NCI-H526 (cell line): ENCODE measurements around the gene NSL1.
"Not testable (repeated sequence)": the region's sequence is repeated elsewhere in the genome, so short reads cannot be mapped to it uniquely, and the experiment has no call there.

Source experiments
- DNase-seq, 2 experiments: peaks; one replicate each; lab custom pipeline; 2025; lab: John Stamatoyannopoulos, UW

NSL1 gene

DNA sequence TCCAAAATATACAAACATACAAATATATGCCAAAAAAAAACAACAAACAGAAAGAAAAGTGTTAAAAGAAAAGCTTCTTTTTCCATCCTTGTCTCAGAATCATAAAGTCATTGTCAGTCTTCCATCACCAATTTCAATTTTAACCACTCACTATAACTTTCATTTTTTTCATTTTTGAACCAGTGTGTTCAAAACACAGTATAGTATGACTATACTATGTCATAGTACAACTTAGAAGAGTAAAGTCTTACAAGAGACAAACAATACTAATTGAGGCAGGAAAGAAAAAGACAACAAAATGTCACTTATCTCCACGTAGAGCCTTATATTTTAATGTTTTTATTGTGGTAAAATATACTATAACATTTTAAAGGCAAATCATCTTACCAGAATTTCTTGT is 7.6 kb downstream of the NSL1 start:
- no peak for DNase-seq

DNA sequence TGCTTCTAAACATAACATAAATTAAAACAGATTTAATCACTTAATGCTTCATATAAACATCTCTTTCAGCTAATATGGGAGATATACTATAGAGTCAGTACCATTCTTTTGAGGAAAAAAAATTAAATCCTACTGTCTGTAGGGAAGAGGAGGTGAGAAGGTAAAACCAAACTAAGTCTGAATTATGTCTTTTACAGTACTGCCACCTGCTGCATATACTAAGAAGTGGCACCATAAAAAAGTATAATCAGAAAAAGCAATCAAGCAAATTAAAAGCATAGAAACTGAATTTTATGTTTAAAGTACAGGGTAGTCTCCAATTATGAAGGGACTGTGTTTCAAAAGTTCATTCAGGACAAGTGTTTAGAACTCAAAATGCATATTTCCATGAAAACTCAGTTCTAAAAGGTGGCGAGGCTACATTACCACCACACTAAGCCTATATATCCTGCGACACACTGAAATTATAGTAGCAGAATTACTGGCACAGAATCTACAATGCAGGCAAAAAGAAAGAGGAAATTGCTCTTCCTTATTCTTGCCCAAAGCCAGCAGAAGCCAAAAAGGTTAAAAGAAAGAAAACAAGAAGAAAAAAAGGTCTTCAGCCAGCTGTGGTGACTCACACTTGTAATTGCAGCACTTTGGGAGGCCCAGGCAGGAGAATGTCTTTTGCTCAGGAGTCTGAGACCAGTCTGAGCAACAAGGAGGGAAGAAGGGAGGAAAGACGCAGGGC is 9.0 kb downstream of the NSL1 start:
- DNase-seq = peak in 1 of 2 experiments; percentile 17

DNA sequence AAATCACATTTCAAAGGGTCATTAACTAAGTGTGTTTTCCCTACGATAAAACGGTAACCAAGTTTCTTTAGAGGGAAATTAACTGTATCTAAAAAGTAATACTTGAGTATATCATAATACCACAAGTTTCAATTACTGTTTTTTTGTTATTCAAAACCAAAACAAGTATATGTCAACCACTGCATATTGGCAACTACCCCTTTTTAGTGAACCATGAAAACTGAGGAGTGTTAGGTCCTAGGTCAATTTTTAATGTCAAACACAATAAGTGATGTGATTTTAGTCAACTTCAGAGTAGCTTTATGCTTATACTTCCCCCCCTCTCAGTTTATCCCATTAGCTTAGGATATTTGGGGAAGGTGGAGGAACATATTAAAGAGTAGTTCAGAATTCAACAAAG is 10.4 kb downstream of the NSL1 start:
- no peak for DNase-seq

DNA sequence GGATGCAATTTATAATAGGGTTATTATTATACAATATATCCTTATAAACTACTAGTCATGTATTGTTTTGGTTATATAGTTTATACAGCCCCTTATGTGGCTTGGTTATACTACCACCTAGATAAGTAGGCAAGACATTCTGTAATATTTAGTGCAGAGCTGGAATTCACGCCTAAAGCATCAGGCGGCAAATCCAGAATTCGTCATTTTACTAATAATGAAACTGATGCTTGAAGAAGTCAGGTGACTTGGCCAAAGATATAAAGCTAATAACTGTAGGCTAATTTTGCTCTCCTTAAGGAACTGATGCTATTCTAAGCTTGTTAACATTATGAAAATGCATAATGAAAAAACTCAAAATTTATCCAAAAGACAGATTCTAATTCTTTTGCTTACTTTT is 10.8 kb downstream of the NSL1 start:
- DNase-seq = no peak

DNA sequence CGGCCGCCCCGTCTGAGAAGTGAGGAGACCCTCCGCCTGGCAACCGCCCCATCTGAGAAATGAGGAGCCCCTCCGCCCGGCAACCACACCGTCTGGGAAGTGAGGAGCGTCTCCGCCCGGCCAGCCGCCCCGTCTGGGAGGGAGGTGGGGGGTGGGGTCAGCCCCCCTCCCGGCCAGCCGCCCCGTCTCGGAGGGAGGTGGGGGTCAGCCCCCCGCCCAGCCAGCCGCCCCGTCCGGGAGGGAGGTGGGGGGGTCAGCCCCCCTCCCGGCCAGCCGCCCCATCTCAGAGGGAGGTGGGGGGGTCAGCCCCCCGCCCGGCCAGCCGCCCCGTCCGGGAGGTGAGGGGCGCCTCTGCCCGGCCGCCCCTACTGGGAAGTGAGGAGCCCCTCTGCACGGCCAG is 12.5 kb downstream of the NSL1 start:
- DNase-seq = not testable (repeated sequence)

DNA sequence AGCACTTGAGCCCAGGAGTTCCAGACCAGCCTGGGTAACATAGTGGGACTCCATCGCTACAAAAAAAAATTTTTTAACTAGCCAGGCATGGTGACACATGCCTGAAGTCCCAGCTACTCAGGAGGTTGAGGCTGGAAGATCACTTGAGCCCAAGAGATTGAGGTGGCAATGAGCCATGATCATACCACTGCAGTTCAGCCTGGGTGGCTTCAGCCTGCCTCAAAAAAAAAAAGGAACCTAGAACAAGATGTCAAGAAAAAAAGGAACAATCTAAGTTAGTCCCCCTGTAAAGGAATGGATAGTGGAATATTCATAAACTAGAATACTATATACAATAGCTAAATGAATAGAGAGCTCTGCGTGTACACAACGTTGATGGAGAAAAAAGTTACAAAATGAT is 14.4 kb downstream of the NSL1 start:
- no peak for DNase-seq

DNA sequence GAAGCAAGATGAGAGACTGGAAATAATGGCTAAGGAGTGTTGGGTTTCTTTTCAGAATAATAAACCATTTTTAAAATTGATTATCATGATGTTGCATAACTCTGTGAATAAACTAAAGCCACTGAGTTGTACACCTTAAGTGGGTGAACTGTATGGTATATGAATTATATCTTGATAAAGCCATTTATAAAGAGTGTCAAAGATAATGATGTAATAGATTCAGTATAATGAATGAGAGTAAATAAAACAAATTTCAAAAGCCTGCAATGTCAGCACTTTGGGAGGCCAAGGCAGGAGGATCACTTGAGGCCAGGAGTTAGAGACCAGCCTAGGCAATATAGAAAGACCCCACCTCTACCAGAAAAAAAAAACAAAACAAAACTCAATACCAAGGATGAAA is 16.3 kb downstream of the NSL1 start:
- DNase-seq = no peak

DNA sequence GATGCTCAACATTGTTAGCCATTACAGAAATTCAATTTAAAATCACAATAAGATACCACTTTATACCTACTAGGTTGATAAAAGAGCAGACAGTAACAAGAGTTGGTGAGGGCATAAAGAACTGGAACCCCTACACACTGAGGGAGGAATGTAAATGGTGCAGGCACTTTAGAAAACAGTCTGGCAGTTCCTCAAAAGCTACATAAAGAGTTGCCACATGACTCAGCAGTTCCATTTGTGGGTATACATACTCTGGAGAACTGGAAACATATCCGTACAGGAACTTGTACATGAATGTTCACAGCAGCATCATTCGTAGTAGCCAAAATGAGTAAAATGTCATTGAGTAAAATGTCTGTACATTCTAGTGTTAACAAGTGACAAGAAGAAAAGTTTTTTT is 17.0 kb downstream of the NSL1 start:
- no peak for DNase-seq

DNA sequence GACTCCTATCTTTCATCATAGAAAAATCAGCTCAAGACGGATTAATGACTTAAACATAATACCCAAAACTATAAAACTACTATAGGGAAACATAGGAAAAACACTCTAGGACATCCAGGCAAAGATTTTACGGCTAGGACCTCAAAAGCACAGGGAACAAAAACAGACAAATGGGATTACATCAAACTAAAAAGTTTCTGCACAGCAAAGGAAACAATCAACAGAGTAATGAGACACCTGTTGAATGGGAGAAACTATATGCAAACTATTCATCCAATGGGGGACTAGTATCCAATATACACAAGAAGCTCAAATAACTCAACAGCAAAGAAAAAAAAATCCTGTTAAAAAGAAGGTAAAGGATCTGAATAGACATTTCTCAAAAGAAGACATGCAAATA is 18.6 kb downstream of the NSL1 start:
- no peak for DNase-seq

DNA sequence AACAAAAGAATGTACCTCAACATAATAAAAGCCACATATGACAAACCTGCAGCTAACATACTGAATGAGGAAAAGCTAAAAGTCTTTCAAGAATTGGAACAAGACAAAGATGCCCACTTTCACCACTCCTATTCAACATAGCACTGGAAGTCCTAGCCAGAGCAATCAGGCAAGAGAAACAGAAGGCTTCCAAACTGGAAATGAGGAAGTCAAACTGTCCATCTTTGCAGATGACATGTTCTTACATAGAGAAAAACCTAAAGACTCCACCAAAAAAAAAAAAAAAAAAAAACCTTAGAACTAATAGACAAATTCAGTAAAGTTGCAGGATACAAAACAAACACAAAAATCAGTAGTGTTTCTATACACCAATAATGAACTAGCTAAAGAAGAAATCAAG is 20.2 kb downstream of the NSL1 start:
- no peak for DNase-seq

DNA sequence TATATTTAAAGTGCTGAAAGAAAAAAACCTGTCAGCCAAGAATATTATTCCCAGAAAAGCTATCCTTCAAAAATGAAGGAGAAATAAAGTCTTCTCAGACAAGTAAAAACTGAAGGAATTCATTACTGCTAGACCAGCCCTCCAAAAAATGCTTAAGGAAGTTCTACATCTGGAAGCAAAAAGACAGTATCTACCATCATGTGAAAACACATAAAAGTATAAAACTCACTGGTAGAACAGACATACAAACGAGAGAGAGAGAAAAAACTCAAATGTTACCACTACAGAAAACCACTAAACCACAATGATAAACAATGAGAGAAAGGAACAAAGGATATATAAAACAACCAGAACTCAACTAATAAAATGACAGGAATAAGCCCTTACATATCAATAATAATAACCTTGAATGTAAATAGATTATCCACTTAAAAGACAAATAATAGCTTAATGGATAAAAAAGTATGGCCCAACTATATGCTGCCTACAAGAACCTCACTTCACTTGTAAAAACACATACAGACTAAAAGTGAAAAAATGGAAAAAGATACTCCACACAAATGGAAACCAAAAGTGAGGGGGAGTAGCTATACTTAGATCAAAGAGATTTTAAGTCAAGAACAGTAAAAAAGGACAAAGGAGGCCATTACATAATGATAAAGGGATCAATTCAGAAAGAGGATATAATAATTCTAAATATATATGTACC is 22.0 kb downstream of the NSL1 start:
- no peak for DNase-seq

DNA sequence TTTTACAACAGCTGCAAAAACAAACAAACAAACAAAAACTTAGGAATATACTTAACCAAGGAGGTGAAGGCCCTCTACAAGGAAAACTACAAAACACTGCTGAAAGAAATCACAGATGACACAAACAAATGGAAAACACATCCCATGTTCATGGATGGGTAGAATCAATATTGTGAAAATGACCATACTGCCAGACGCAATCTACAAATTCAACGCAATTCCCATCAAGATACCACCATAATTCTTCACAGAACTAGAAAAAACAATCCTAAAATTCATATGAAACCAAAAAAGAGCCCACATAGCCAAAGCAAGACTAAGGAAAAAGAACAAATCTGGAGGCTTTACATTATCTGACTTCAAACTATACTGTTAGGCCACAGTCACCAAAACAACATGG is 24.8 kb downstream of the NSL1 start:
- not testable (repeated sequence) for DNase-seq

DNA sequence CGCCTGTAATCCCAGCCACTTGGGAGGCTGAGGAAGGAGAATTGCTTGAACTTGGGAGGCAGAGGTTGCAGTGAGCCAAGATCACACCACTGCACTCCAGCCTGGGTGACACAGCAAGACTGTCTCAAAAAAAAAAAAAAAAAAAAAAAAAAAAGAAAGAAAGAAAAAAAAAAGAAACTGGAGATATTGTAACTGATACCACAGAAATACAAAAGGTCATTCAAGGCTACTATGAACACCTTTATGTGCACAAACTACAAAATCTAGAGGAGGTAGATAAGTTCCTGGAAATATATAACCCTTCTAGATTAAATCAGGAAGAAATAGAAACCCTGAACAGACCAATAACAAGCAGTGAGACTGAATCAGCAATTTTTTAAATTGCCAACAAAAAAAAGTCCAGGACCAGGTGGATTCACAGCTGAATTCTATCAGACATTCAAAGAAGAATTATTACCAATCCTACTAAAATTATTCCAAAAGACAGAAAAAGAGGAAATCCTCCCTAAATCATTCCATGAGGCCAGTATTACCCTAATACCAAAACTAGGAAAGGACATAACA is 26.8 kb downstream of the NSL1 start:
- DNase-seq = not testable (repeated sequence)

DNA sequence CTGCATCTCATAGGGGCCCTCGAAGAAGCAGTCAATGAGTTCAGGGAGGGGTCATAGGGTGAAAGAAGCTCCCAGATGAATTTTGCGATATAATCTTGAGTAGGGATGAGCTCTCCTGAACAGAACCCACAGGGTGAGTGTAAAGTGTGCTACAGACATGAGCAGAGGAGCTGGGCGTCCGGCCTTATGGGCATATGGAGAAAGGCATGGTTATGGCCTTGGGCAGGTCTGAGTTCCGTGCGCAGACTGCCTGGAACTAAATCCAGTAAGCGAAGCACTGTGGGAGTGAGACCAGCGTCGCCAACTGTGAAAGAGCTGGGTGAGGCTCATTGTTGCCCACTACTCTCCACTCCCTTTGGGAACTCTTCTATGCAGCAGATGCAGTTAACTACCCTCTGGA is 28.7 kb downstream of the NSL1 start:
- DNase-seq = no peak

DNA sequence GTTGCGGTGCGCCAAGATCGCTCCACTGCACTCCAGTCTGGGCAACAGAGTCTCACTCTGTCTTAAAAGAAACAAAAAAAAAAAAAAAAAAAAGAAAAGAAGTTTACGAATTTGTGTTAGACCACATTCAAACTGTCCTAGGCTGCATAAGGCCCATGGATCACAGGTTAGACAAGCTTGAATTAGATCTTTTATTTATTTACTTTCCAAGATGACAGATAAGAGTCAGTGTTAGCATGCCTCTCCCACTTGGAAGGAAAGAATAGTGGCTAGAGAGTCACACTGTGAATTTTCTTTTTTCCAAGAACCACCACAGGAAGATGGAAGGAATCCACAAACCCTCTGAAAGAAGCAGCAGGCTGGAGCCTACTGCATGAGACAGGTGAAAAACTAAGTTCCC is 29.3 kb downstream of the NSL1 start:
- DNase-seq = no peak

DNA sequence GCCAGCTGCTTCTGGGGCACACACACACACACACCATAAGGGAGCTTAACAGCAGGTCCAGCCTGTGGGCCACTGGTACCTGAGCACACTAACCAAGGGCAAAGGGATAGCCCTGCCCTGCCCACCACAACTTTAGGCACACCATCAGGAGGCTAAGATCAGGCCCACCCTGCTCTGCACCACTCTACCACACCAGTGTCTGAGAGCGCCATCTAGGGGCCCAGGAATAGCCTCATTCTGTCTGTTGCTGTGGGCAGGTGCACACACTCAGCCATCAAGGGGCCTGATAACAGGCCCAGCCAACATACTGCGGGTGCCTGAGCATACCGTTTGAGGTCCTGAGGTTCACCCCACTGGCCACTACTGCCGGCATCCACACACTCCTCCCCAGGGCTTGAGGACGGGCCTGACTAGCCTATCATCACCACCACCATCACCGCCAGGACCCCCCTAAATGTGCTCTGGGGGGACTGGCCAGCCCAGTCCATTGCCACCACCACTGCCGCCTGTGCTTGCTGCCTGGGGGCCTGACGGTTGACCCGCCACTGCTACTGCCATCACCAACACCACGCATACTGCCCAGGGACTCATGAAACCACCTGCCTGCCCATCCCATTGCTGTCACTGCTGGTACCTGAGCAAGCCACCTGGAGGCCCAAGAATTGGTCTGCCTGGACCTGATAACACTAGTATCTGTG is 31.3 kb downstream of the NSL1 start:
- no peak for DNase-seq

DNA sequence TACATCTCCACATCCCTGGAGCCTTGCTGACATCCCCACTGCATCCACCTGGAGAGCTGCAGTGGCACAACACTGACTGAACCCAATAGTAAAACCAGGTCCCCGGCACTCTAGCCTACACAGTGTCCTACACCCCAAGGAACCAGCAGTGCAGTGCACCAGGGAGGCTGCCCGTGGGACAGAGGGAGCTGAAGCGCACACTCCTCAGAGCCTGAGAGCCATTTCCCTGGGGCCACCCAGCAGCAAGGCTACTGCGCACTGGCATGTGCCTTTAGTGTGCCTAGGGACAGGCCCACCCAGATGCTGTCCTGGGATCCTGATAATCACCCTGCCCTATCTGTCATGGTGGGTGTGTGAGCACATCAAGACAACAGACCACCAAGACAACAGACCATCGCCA is 31.9 kb downstream of the NSL1 start:
- DNase-seq = no peak

DNA sequence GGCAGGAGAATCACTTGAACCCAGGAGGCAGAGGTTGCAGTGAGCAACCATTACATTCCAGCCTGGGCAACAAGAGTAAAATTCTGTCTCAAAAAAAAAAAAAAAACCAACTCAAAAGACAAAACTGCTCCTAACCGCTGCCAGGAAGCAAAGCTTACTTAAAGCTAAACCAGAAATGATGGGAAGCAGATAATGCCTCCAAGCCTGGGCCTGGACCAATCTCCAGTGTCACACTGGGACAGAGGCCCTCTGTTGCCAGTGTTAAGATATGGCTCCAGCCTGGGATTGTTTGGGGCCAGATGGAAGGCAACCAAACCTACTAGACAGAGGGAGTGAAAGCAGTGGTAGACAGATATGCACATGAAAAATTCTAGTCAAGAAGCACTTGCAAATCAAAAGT is 36.9 kb downstream of the NSL1 start:
- DNase-seq = no peak

DNA sequence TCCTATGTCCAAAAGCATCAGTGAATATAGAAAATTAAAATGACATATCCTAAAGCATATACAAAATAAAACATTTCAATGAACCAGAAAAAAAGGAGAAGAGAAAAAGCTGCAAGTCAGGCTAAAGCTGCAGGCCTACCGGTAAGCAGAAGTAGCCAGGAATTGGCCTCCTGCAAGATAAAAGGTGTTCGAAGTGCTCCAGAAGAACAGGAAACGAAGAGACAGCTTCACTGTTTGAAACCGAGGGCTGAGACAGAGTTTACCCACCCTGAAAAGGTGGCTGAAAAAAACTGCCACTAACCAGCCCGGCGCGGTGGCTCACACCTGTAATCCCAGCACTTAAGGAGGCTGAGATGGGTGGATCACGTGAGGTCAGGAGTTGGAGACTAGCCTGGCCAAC is 37.4 kb downstream of the NSL1 start:
- DNase-seq = no peak

DNA sequence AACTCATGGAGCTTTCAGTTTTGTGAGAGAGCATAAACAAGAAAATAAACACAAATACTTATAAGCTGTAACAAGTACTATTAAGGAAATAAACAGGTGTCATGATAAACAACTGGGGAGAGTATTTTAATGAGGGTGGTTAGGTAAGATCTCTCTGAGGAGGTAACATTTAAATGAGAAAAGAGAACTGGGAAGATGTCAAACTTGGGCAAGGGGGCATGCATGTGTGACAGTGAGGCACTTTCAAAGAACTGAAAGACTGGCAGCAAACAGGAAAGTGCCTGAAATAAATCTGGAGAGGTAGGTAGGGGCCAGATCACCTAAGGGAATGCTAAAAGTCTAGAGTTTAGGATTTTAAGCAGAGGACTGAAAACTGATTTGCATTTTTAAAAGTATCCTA is 37.8 kb downstream of the NSL1 start:
- DNase-seq = no peak

DNA sequence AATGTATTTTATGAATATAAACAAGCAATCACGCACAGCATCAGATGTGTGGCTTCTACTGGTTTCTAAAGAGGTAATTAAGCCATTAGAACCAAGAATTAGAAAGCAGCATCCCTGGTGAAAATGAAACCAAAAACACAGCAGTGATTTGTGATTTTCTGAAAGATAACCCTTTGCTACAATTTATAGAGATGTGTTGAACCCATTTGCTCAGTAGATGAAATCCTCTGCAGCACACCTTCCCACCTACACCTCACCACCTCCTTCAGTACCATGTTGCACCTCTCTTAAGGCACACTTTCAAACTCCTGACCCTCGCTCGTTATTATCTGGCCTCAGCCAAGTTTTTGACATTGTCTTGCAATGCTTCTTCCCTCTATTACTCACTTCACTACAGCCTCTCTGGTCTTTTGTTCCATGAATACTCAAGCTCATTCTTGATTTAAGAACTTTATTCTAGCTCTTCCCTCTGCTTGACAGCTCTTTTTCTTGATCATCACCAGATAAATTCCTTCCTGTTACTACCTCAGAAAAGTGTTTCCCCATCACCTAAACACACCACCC is 38.6 kb downstream of the NSL1 start:
- no peak for DNase-seq

DNA sequence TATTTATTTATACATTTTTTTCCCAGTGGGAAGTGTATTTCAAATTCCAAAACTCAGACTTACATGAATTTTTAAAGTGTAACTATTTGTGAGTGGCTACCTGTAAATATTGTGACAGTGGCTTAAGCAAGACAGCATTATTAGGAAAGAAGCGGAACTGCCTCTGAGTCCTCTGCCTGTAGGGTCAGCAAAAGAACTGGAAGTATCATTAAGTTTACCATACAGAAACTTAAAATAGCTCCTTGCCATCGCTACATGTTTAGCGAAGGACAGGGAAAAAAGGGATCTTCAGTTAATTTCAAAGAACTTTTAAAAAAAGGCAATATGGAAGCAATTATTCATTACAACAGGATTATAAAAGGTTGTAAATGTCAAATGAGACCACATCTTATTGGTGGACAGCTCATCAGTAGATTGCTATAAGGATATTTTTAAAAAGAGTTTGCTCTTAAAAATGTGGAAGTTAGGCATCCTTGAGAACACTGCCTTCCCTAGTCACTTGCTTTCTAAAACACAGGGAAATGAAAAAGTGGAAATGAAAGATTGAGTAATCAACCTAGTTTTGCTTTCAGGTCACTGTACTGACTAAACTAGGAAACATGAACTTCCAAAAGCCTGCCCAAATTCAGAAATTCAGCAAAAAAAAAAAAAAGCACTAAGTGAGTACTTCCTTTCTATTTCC is 39.2 kb downstream of the NSL1 start:
- no peak for DNase-seq
